SK-N-SH (cell line): Measurements from ENCODE around the gene NDP. TPM values are rescaled to one million over a fixed set of nuclear protein-coding genes. Genes with fewer than 3 reads are reported as not detected.

Source experiments
- CTCF ChIA-PET: fragments of 300-600, 350-600 bp; formaldehyde crosslinking; extraction: SDS; loops from one replicate; lab custom pipeline; 2021; lab: Yijun Ruan, JAX
- POLR2A ChIA-PET: fragments of 350-600 bp; sonication (Branson Sonifier 250); formaldehyde crosslinking; extraction: SDS; loops from one replicate; lab custom pipeline; 2020; ENCODE audit warnings: antibody characterized with exemption, inconsistent platforms; lab: Yijun Ruan, JAX
- DNase-seq: peaks from one replicate; pipeline ENCODE4 v3.0.0; 2012
- H2AFZ ChIP-seq: fragments of 200-600 bp; sonication (generic); 2 replicates; pipeline ENCODE4 v1.8.1; 2016; ENCODE audit warnings: antibody characterized with exemption, mild to moderate bottlenecking, low read depth
- H3F3A ChIP-seq: fragments of 200-600 bp; sonication (generic); replicated peaks from 2 replicates; pipeline ENCODE3; 2016; ENCODE audit warnings: antibody characterized with exemption, mild to moderate bottlenecking; ENCODE audit not compliant: insufficient read depth
- H3K27ac ChIP-seq, 2 experiments: fragments of 200-500 bp in 1 of 2; fragments of 200-600 bp in 1 of 2; sonication (Bioruptor generic) in 1 of 2; sonication (generic), shearing (Covaris generic) in 1 of 2; 2 replicates each; pipeline versions ENCODE4 v1.5.1 to v1.6.1; 2014 to 2016; ENCODE audit warnings: low read depth in 2 of 2, inconsistent platforms in 1 of 2, low read length in 1 of 2, mild to moderate bottlenecking in 1 of 2, mixed read lengths in 1 of 2
- H3K27me3 ChIP-seq: fragments of 200-600 bp; sonication (generic), shearing (Covaris generic); 2 replicates; pipeline ENCODE4 v1.6.1; 2016; ENCODE audit warnings: mixed run types; ENCODE audit not compliant: insufficient read depth
- H3K36me3 ChIP-seq, 2 experiments: fragments of 200-500 bp in 1 of 2; fragments of 200-600 bp in 1 of 2; sonication (Bioruptor generic) in 1 of 2; sonication (generic) in 1 of 2; replicated peaks in 1 of 2; 2 replicates each; pipeline versions ENCODE3 to v1.5.1; 2014 to 2016; ENCODE audit warnings: low read length in 1 of 2, mild to moderate bottlenecking in 1 of 2; ENCODE audit not compliant: insufficient read depth in 2 of 2, control insufficient read depth in 1 of 2
- H3K4me1 ChIP-seq, 2 experiments: fragments of 200-500 bp in 1 of 2; fragments of 200-600 bp in 1 of 2; sonication (Bioruptor generic) in 1 of 2; sonication (generic), shearing (Covaris generic) in 1 of 2; 2 replicates each; pipeline versions ENCODE4 v1.5.1 to v1.6.1; 2014 to 2016; ENCODE audit warnings: low read depth in 1 of 2, low read length in 1 of 2, mixed run types in 1 of 2; ENCODE audit not compliant: insufficient read depth in 2 of 2, control insufficient read depth in 1 of 2
- H3K4me2 ChIP-seq: fragments of 200-600 bp; sonication (generic), shearing (Covaris generic); 2 replicates; pipeline ENCODE4 v1.6.1; 2017; ENCODE audit warnings: mixed run types
- H3K4me3 ChIP-seq, 2 experiments: fragments of 200-500 bp in 1 of 2; fragments of 200-600 bp in 1 of 2; sonication (Bioruptor generic) in 1 of 2; sonication (generic), shearing (Covaris generic) in 1 of 2; 2 replicates each; pipeline versions ENCODE4 v1.5.1 to v1.8.1; 2014 to 2016; ENCODE audit warnings: low read depth in 2 of 2, inconsistent platforms in 1 of 2, low read length in 1 of 2, mild to moderate bottlenecking in 1 of 2, mixed read lengths in 1 of 2, moderate library complexity in 1 of 2
- H3K79me2 ChIP-seq: fragments of 200-600 bp; sonication (generic); 2 replicates; pipeline ENCODE4 v1.8.1; 2017; ENCODE audit warnings: mild to moderate bottlenecking; ENCODE audit not compliant: insufficient read depth
- H3K9ac ChIP-seq: fragments of 200-600 bp; sonication (generic); 2 replicates; pipeline ENCODE4 v1.6.1; 2017; ENCODE audit warnings: mixed run types
- H3K9me2 ChIP-seq: fragments of 200-600 bp; sonication (generic); 2 replicates; pipeline ENCODE4 v1.6.1; 2017; ENCODE audit warnings: mixed run types
- H3K9me3 ChIP-seq: fragments of 200-600 bp; sonication (generic); 2 replicates; pipeline ENCODE4 v1.6.1; 2017; ENCODE audit warnings: mixed run types, mild to moderate bottlenecking, moderate library complexity
- H4K20me1 ChIP-seq: fragments of 200-600 bp; sonication (generic); 2 replicates; pipeline ENCODE4 v1.6.1; 2017; ENCODE audit warnings: mild to moderate bottlenecking, mixed run types; ENCODE audit not compliant: insufficient read depth
- FOXM1 ChIP-seq: IDR thresholded peaks from 2 replicates; pipeline ENCODE4 v1.4.0; 2012; ENCODE audit warnings: low read depth, mild to moderate bottlenecking
- NFIC ChIP-seq: IDR thresholded peaks from 2 replicates; pipeline ENCODE4 v1.4.0; 2012; ENCODE audit warnings: borderline replicate concordance
- TEAD4 ChIP-seq: IDR thresholded peaks from 2 replicates; pipeline ENCODE4 v1.4.0; 2012; ENCODE audit warnings: mild to moderate bottlenecking, borderline replicate concordance; ENCODE audit not compliant: insufficient read depth
- WGBS: methylation state at CpG from one replicate; pipeline ENCODE4 v1.1.6; 2017; ENCODE audit warnings: low lambda C conversion rate; 5-methylcytosine and 5-hydroxymethylcytosine counted together
- polyA plus RNA-seq, 3 experiments: library from polyadenylated mRNA; depleted of rRNA; stranded (reverse); fragments of >200 nt; gene quantifications; 2 replicates each; pipeline ENCODE4 v1.2.3, GENCODE V29; 2012
- TF ChIP-seq, protein P1 (sequence below): fragments of 150-350 bp; IDR thresholded peaks from 2 replicates; pipeline ENCODE4 v1.6.1; 2016; ENCODE audit warnings: mild to moderate bottlenecking, low read depth, low read length
- TF ChIP-seq, protein P2 (sequence below): fragments of 150-350 bp; IDR thresholded peaks from 2 replicates; pipeline ENCODE4 v1.6.1; 2017; ENCODE audit warnings: antibody characterized with exemption, low read length, low read depth, borderline replicate concordance
- TF ChIP-seq, protein P3 (sequence below): fragments of 200-600 bp; sonication (generic); IDR thresholded peaks from 2 replicates; pipeline ENCODE4 v1.6.1; 2017; ENCODE audit warnings: antibody characterized with exemption, mild to moderate bottlenecking, moderate library complexity

The NDP gene
- polyA plus RNA-seq, 1 of the 3 experiments (the other 2 are of a cell fraction): 0.16 TPM

DNA sequence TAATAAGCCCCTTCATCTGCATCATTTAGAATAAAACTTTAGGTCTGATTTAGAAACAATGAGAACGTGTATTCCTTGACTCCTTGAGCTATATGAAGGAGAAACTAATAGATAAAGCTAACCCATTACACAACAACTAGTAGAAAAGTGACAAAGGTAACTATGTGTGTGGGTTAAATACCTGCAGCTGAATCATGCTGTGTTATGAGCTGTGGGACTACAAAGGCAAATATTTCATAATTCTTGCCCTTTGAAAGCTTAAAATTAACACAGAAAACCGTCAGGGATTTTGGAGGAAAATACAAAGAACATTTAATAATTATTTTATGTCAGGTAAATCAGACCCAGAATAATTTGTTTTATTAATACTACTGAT is 898 bp upstream of the NDP start:
- no peak overlapping the region for H3K9ac ChIP-seq
- H3F3A ChIP-seq: peaks cover 4% of the 10 kb centered on the region
- TF ChIP-seq TEAD4 (no peak), NFIC (no peak)
- TF ChIP-seq, protein P1, sequence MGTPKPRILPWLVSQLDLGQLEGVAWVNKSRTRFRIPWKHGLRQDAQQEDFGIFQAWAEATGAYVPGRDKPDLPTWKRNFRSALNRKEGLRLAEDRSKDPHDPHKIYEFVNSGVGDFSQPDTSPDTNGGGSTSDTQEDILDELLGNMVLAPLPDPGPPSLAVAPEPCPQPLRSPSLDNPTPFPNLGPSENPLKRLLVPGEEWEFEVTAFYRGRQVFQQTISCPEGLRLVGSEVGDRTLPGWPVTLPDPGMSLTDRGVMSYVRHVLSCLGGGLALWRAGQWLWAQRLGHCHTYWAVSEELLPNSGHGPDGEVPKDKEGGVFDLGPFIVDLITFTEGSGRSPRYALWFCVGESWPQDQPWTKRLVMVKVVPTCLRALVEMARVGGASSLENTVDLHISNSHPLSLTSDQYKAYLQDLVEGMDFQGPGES: no peak
- TF ChIP-seq, protein P2, sequence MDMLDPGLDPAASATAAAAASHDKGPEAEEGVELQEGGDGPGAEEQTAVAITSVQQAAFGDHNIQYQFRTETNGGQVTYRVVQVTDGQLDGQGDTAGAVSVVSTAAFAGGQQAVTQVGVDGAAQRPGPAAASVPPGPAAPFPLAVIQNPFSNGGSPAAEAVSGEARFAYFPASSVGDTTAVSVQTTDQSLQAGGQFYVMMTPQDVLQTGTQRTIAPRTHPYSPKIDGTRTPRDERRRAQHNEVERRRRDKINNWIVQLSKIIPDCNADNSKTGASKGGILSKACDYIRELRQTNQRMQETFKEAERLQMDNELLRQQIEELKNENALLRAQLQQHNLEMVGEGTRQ: no peak
- H3K27me3 ChIP-seq: peaks cover 5% of the 10 kb centered on the region; the same call in 1 of the 2 replicates
- H3K4me1 ChIP-seq: no peaks in the 10 kb centered on the region; a peak in 1 of 4 replicates
- H2AFZ ChIP-seq: 0 out of 2 replicates have a peak overlapping the region, but pooled peaks have one; percentile 1
- no peaks in the 10 kb centered on the region for H3K9me2 ChIP-seq
- ChIA-PET POLR2A (interaction anchor here (0.5 kb wide), 1 partner anchor 1213 kb away, joined by 3 read pairs; no protein-coding TSS in a partner anchor), CTCF (interaction anchor here (4.5 kb wide), 1 partner anchor 15 kb away, joined by 24 read pairs; no protein-coding TSS in a partner anchor)
- H3K79me2 ChIP-seq: no peaks in the 10 kb centered on the region
- H3K27ac ChIP-seq: no peak overlapping the region
- no peak overlapping the region for H3K4me2 ChIP-seq
- H3K36me3 ChIP-seq: no peaks in the 10 kb centered on the region
- no peak for DNase-seq
- 30% methylated on average over 2 of the region's 2 CpGs for WGBS
- H4K20me1 ChIP-seq: no peaks in the 10 kb centered on the region
- H3K9me3 ChIP-seq: no peaks in the 10 kb centered on the region
- no peak overlapping the region for H3K4me3 ChIP-seq

DNA sequence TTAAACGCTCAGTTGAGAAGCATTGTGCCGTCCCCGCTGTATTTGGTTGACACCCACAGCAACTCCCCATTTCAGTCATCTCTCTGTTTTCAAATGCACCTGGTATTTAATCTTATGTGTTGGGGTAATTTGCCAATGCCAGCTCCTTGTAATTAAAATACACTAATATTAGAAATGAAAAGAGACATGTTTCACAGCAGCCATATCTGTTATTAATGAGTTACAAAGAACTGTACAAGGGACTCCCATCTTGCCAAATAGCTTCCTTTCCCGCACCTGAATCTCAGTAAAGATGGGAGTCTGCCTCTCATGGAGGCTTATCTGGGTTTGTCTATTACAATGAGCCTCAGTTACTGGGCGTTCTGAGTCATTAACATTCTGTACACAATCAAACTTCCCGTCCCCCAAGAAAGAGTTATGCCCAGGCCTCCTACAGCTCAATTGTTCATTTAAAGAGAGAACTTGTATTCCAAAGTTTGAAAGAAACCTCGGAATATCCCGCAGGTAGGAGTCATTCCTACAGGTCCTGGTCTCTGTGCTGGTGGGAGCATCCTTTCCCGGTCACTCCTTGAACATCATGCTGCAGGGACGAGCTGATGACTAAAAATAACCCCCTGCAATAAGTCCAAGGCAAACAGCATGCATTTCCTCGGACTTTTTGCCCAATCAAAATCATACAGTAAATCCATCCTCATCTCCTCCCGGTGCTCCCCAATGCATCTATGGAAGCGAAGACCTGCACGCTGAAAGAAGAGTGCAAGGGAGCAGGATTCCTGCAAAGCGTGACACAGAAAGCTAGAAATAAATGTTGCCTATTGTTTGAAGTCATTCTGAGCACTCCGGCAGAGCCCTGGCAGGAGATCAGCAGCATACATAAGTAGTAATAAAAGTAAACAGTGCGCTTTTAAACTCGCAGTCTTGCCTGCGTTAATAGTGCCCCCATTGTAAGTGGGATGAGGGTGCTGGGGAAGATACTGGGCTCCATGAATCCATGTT is 926 bp downstream of the NDP start:
- H3K79me2 ChIP-seq: no peaks in the 10 kb centered on the region
- peaks cover 4% of the 10 kb centered on the region for H3F3A ChIP-seq
- ChIA-PET CTCF (interaction anchor here (1.0 to 4.5 kb wide), 2 partner anchors 10 to 13 kb away, joined by 3 to 24 read pairs; no protein-coding TSS in a partner anchor), POLR2A (no interaction called here)
- H4K20me1 ChIP-seq: no peaks in the 10 kb centered on the region
- H3K4me2 ChIP-seq: no peak overlapping the region
- no peak for DNase-seq
- no peaks in the 10 kb centered on the region; a peak in 1 of 4 replicates for H3K4me1 ChIP-seq
- H2AFZ ChIP-seq: no peak overlapping the region
- no peaks in the 10 kb centered on the region for H3K9me3 ChIP-seq
- no peaks in the 10 kb centered on the region for H3K36me3 ChIP-seq
- TF ChIP-seq, protein P3, sequence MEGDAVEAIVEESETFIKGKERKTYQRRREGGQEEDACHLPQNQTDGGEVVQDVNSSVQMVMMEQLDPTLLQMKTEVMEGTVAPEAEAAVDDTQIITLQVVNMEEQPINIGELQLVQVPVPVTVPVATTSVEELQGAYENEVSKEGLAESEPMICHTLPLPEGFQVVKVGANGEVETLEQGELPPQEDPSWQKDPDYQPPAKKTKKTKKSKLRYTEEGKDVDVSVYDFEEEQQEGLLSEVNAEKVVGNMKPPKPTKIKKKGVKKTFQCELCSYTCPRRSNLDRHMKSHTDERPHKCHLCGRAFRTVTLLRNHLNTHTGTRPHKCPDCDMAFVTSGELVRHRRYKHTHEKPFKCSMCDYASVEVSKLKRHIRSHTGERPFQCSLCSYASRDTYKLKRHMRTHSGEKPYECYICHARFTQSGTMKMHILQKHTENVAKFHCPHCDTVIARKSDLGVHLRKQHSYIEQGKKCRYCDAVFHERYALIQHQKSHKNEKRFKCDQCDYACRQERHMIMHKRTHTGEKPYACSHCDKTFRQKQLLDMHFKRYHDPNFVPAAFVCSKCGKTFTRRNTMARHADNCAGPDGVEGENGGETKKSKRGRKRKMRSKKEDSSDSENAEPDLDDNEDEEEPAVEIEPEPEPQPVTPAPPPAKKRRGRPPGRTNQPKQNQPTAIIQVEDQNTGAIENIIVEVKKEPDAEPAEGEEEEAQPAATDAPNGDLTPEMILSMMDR: no peak
- no peak for TF ChIP-seq FOXM1
- H3K27ac ChIP-seq: no peak overlapping the region
- H3K9me2 ChIP-seq: no peaks in the 10 kb centered on the region
- no peak overlapping the region for H3K9ac ChIP-seq
- WGBS: 54% methylated on average over 19 of the region's 19 CpGs
- H3K27me3 ChIP-seq: peaks cover 5% of the 10 kb centered on the region; the same call in 1 of the 2 replicates
- no peak overlapping the region for H3K4me3 ChIP-seq
